ENCODE data around the gene HIPK1. TPM values are rescaled to one million over a fixed set of nuclear protein-coding genes. Genes with fewer than 3 reads are reported as not detected.
A peak's percentile ranks its signal among the peaks of the same experiment; 100 is the strongest.

HIPK1 gene
- total RNA-seq, 2 experiments from 2014 or later, result 41.1 to 45.7 TPM

DNA sequence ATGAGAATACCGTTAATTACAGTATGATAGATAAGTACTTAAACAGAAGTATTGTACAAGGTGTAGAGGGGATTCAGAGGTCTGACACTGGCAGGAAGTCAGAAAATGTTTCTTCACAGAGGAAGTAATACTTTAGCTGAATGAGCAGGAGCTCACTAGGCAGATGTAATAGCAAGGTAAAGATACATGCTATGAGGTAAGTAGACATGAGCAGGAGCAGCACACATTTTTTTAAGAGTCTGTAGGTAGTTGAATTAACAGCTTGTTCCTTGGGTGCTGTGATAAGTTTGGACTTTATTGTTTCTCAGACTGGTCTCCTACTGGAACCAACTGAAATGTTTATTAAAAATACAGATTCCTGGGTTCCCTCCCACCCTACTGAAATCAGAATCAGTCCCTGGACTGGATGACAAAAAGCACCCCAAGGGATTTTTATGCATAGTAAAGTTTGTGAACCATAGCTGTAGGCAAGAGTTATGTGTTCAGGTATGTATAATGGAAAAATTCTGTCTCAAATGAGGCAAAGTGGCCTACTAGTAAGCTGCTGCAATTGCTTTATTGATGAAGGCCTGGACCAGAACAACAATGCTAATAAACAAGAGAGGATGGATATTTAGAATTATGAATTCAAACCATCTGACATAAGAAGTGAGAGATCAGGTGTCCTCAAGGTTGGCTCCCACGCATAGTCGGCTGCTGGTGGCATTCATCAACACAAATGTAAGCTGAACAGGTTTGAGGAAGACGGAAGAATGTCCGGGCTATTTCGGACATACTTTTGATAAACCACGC lies 25.4 kb upstream of the HIPK1 start:
- Mint-ChIP-seq H3K36me3 (peaks cover 57% of the 10 kb centered on the region), H3K4me3 (peak overlapping the region; percentile 96), H3K27ac (peak overlapping the region; percentile 98), H3K9me3 (no peaks in the 10 kb centered on the region), H3K27me3 (no peaks in the 10 kb centered on the region), H3K4me1 (peaks cover 58% of the 10 kb centered on the region)
- no peak for DNase-seq

DNA sequence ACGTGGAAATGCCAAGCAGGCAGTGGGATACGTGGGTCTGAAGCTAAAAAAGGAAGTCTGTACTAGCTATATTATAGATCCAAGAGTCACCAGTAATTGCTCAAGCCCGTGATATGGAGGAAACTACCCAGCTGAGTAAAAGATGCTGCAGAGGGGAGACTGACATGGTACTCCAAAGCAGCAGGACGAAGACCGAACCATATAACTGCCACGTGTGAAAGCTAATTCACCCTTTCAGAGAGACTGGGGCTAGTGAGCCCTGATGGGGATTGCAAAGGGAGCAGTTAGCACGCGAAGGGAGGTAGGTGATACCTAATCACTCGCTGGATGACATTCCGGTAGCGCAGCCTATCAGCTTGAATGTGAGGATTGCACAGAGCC lies 24.8 kb upstream of the HIPK1 start:
- Mint-ChIP-seq H3K36me3 (peaks cover 55% of the 10 kb centered on the region), H3K27me3 (no peaks in the 10 kb centered on the region), H3K4me1 (peaks cover 52% of the 10 kb centered on the region), H3K9me3 (no peaks in the 10 kb centered on the region), H3K4me3 (peak overlapping the region; percentile 96), H3K27ac (peak overlapping the region; percentile 98)
- DNase-seq, result no peak

GRCh38 chr1:113904674-113905434 lies 24.3 kb upstream of the HIPK1 start, which contains the start of the genes AP4B1 and DCLRE1B:
Gene AP4B1, minus strand, starts transcription at chr1:113904799. Its CDS starts 82 bp downstream, at chr1:113904717.
Gene DCLRE1B, plus strand, starts transcription at chr1:113905326. Its CDS starts 261 bp downstream, at chr1:113905587.
- Mint-ChIP-seq H3K27me3 (no peaks in the 10 kb centered on the region), H3K4me3 (peak within 1 kb of the TSS; percentile 96), H3K36me3 (peaks cover 50% of the 10 kb centered on the region), H3K9me3 (no peaks in the 10 kb centered on the region), H3K27ac (peak within 1 kb of the TSS; percentile 98), H3K4me1 (peaks cover 50% of the 10 kb centered on the region)
- peak; percentile 98 for DNase-seq

DNA sequence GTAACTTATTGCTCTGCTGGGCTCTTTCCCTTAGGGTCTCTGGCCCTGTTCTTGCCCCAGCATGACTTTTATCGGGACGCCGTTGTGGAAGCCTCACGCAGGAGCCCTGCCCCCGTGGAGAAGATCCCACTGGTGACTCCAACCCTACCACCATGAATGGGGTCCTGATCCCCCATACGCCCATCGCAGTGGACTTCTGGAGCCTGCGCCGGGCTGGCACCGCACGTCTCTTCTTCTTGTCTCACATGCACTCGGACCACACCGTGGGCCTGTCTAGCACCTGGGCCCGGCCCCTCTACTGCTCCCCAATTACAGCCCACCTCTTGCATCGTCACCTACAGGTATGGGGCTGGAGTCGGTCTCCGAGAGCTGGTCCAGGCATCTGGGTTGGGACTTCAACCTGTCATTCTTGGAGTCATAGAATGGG lies 23.7 kb upstream of the HIPK1 start:
- Mint-ChIP-seq H3K27me3 (no peaks in the 10 kb centered on the region), H3K36me3 (peaks cover 47% of the 10 kb centered on the region), H3K4me1 (peaks cover 46% of the 10 kb centered on the region), H3K27ac (peak overlapping the region; percentile 98), H3K9me3 (no peaks in the 10 kb centered on the region), H3K4me3 (peak overlapping the region; percentile 96)
- peak; percentile 37 for DNase-seq

DNA sequence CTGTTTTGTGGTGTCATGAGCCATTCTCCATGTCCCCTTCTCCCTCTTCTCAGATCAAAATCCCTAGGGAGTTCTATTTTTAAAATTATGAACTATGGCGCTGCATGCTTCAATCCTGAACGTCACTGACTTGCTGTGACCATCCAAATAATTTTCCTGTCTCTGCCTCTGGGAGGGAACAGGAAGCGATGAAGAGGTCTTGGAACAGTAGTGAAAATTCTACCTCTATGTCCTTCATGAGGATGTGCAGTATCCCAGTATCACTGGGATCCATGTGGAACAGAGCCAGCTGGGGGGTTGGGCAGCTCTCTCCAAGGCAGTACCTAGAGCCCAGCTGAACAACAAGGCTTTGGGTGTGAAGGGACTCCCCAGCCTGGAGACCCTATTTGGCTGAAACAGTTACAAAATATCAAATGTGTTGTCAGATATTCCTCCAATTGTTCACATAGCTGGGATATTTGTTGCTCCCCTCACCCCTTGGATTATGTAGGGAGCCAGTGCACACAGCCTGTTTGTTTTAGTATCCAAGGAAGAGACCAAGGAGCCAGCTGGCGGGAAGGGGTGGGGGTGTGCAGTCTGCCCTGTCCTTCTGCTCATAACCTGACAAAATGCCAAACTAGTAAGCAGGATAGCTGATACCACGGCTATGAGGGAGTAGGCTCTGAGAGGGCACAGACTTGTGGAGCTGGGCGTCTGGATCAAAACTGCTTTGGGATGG lies 16.4 kb upstream of the HIPK1 start:
- H3K4me1 Mint-ChIP-seq, result peaks cover 15% of the 10 kb centered on the region
- no peak for DNase-seq
- H3K36me3 Mint-ChIP-seq, result peaks cover 34% of the 10 kb centered on the region
- no peaks in the 10 kb centered on the region for H3K27me3 Mint-ChIP-seq
- H3K27ac Mint-ChIP-seq, result no peak overlapping the region
- no peaks in the 10 kb centered on the region for H3K9me3 Mint-ChIP-seq
- H3K4me3 Mint-ChIP-seq, result no peak overlapping the region

DNA sequence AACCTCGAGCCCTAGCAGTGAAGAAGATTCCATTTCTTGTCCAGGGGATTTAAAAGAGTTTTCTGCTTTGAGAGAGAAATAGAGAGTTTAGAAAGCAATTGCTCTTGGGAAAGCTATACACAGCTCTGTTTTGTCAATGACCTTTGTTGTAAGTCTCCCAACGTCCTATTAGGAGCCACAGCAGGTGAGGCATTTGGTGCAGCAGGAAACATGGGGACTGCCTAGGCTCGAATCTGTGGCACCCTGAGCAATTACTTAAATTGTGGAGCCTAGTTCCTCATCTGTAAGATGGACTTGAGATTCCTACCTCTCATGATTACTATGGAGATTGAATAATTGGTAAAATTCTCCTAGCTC lies 15.8 kb upstream of the HIPK1 start:
- Mint-ChIP-seq H3K27me3 (no peaks in the 10 kb centered on the region), H3K4me3 (no peak overlapping the region), H3K4me1 (peaks cover 11% of the 10 kb centered on the region), H3K27ac (no peak overlapping the region), H3K9me3 (no peaks in the 10 kb centered on the region), H3K36me3 (peaks cover 29% of the 10 kb centered on the region)
- DNase-seq, result no peak

- no peaks in the 10 kb centered on the region for H3K27me3 Mint-ChIP-seq
- no peak for DNase-seq
- H3K27ac Mint-ChIP-seq, result no peak overlapping the region
- no peaks in the 10 kb centered on the region for H3K9me3 Mint-ChIP-seq
- H3K36me3 Mint-ChIP-seq, result peaks cover 27% of the 10 kb centered on the region
- H3K4me1 Mint-ChIP-seq, result peaks cover 8% of the 10 kb centered on the region
- H3K4me3 Mint-ChIP-seq, result no peak overlapping the region
Observed at GRCh38 chr1:113913887-113914664, 15.0 kb upstream of the HIPK1 start.

- peaks cover 12% of the 10 kb centered on the region for H3K36me3 Mint-ChIP-seq
- no peak for DNase-seq
- no peak overlapping the region for H3K27ac Mint-ChIP-seq
- H3K27me3 Mint-ChIP-seq, result no peaks in the 10 kb centered on the region
- peaks cover 8% of the 10 kb centered on the region for H3K4me1 Mint-ChIP-seq
- H3K9me3 Mint-ChIP-seq, result no peaks in the 10 kb centered on the region
- H3K4me3 Mint-ChIP-seq, result no peak overlapping the region
Observed at GRCh38 chr1:113916974-113917373, 12.2 kb upstream of the HIPK1 start.

DNA sequence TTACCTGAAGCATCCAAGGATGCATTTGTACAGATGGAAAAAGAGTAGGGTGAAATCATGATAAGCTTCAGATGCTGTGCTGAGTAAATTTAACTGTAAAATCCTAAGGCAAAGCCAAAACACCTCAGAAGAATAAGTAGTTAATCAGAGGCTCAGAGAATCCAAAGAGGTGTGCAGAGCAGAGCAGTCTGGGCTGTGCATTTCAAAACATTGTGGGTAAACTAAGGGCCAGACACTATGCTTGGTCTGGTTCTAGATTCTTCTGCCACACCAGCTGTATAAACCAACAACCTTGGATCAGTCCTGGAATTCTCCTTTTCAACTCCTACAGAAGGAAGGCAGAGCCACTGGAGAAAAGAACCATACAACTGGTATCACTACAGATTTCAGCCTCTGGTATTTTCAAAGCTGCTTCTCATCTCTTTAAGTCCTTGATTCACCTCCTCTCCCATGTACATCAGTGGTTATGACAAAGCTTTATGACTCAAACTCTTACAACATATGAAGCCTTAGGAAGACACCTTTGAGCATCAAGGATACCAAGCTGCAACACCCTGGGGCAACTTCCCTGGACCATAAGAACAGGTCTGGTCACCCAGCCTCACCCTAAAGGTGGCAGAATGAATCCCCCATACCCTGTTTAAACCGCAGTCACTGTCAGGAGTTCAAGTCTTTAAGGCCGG lies 11.6 kb upstream of the HIPK1 start:
- Mint-ChIP-seq H3K36me3 (peaks cover 11% of the 10 kb centered on the region), H3K27ac (no peak overlapping the region), H3K4me3 (no peak overlapping the region), H3K4me1 (peaks cover 7% of the 10 kb centered on the region), H3K27me3 (no peaks in the 10 kb centered on the region), H3K9me3 (no peaks in the 10 kb centered on the region)
- DNase-seq, result no peak

DNA sequence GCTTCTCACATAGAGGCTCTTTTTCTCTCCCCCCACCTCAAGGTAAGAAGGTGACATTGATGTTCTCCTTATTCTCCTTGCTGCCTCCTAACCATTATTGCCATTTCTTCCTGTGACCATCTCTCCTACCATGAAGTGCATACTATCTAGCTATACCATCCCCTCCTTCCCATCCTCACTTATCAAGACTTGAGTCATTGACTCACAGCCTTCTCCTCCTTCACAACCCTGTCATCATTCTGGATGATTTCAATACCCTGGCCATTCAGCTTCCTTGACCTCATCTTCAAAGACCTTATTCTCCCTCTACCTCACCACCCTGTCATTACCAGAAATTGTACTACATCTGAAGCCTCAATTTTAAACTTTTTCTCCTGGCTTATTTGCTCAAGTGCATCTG lies 10.9 kb upstream of the HIPK1 start:
- DNase-seq, result no peak
- H3K4me3 Mint-ChIP-seq, result no peak overlapping the region
- H3K36me3 Mint-ChIP-seq, result peaks cover 4% of the 10 kb centered on the region
- no peaks in the 10 kb centered on the region for H3K27me3 Mint-ChIP-seq
- H3K4me1 Mint-ChIP-seq, result peaks cover 2% of the 10 kb centered on the region
- H3K27ac Mint-ChIP-seq, result no peak overlapping the region
- no peaks in the 10 kb centered on the region for H3K9me3 Mint-ChIP-seq

DNA sequence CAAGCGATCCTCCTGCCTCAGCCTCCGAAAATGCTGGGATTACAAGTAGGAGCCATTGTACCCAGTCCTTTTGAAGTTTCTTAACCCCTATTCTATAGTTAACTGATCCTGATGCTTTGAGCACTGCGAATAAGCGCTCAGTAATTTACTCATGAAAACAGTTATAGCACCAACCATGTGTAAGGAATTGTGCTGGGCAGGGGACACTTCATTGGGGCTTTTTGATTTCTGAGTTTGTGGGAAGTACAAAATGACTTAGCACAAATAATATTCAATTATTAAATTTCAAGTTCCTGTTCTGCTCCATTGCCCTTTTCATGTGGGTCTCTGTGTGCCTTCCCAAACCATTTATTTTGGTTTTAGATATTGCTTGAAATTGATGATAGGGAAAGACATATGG lies 6.2 kb upstream of the HIPK1 start:
- no peaks in the 10 kb centered on the region for H3K36me3 Mint-ChIP-seq
- H3K4me1 Mint-ChIP-seq, result peaks cover 4% of the 10 kb centered on the region
- no peak for DNase-seq
- H3K27me3 Mint-ChIP-seq, result no peaks in the 10 kb centered on the region
- no peaks in the 10 kb centered on the region for H3K9me3 Mint-ChIP-seq
- no peak overlapping the region for H3K4me3 Mint-ChIP-seq
- no peak overlapping the region for H3K27ac Mint-ChIP-seq

DNA sequence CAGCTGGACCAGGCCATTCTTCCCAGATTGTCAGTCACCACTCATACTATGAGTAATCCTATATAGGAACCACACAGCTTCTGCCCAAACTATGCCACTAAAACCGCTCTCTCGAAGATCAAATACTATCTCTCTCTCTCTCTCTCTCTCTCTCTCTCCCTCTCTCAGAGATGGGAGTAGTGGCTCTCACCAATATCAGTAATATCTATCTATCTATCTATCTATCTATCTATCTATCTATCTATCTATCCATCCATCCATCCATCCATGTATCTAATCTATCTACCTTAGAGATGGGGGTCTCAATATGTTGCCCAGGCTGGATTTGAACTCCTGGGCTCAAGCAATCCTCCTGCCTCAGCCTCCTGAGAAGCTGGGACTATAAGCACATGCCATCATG lies 4.7 kb upstream of the HIPK1 start:
- no peaks in the 10 kb centered on the region for H3K9me3 Mint-ChIP-seq
- no peaks in the 10 kb centered on the region for H3K27me3 Mint-ChIP-seq
- DNase-seq, result no peak
- H3K36me3 Mint-ChIP-seq, result no peaks in the 10 kb centered on the region
- no peak overlapping the region for H3K27ac Mint-ChIP-seq
- no peak overlapping the region for H3K4me3 Mint-ChIP-seq
- H3K4me1 Mint-ChIP-seq, result peaks cover 12% of the 10 kb centered on the region

GRCh38 chr1:113928187-113928930 lies 765 bp upstream of the HIPK1 start:
- Mint-ChIP-seq H3K9me3 (no peaks in the 10 kb centered on the region), H3K27ac (peak overlapping the region; percentile 99), H3K4me3 (peak overlapping the region; percentile 95), H3K36me3 (peaks cover 4% of the 10 kb centered on the region), H3K27me3 (no peaks in the 10 kb centered on the region), H3K4me1 (peaks cover 34% of the 10 kb centered on the region)
- no peak for DNase-seq
